LNCAP (cell line): ENCODE results near the gene MGA.

Experiments
- TF ChIP-seq, protein P1 (sequence below): fragments of 450-650 bp; IDR thresholded peaks from 2 replicates; pipeline ENCODE4 v1.5.1; 2017; ENCODE audit warnings: mild to moderate bottlenecking

MGA gene

DNA sequence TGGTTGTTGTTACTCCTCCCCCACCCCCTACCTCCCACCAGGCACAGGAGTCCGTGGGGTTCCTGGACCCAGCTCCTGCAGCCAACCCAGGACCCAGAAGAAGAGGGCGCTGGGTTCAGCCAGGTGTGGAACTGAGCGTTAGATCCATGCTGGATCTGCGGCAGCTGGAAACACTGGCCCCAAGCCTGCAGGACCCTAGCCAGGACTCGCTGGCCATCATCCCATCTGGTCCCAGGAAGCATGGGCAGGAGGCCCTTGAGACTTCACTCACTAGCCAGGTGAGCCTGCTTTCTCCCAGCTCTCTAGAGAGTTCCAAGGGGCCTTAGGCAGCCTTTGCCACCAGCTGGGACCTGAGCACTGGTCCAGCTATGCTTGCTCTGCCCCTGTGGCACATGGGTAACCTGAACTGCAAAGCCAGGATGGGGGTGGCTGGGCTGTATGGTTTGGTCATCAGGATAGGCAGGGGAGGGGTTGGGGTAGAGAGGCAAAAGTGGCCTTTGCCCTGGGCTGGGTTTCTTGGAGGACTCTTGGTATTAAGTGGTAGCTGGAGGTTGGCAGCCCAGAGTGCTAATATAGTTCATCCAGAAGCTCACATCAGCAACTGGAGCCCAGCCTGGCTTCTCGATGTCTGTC, 160.7 kb downstream of the MGA start:
- TF ChIP-seq, protein P1, sequence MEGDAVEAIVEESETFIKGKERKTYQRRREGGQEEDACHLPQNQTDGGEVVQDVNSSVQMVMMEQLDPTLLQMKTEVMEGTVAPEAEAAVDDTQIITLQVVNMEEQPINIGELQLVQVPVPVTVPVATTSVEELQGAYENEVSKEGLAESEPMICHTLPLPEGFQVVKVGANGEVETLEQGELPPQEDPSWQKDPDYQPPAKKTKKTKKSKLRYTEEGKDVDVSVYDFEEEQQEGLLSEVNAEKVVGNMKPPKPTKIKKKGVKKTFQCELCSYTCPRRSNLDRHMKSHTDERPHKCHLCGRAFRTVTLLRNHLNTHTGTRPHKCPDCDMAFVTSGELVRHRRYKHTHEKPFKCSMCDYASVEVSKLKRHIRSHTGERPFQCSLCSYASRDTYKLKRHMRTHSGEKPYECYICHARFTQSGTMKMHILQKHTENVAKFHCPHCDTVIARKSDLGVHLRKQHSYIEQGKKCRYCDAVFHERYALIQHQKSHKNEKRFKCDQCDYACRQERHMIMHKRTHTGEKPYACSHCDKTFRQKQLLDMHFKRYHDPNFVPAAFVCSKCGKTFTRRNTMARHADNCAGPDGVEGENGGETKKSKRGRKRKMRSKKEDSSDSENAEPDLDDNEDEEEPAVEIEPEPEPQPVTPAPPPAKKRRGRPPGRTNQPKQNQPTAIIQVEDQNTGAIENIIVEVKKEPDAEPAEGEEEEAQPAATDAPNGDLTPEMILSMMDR: no peak

DNA sequence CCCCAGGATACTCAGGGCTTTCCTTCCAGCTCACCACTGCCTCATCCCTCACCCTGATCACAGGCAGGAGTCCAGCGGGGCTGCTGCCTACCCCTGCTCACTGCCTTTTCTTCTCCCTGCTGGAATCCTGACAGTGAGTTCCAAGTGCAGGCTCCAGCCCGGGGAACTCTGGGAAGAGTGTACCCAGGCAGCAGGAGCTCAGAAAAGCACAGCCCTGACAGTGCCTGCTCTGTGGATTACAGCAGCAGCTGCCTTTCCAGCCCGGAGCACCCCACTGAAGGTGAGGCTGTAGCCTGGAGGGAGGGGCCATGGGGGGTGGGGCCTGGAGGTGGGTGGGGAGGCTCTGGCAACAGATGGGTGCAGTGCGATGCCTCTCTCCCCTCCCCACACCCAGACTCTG, 161.6 kb downstream of the MGA start:
- TF ChIP-seq, protein P1: no peak

DNA sequence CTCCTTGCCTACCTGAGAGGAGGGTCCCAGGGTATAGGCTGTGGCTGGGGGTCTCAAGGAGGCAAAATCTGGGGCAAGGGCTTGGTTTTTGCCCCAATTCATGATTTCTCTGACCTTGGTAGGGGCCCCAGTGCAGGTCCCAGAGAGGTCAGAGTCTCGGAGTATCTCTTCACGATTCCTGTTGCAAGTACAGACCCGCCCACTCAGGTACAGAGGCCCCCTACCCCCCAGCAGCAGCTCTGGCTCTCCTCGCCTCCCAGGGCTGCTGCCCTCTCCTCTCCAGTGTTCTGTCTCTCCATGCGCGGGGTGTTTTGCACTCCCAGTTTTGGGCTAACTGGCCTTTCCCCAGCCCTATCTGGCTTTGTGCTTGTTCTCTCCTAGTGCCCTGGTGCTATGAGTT, 162.3 kb downstream of the MGA start:
- TF ChIP-seq, protein P1: no peak
